RWPE2 (cell line): Measurements from ENCODE around the gene RGMA.

Source experiments
- ATAC-seq: fragments of 200-7000 bp; cut with Tn5 transposase; 3 replicates; pipeline ENCODE4 v1.9.1; 2021; ENCODE audit warnings: low read depth
- DNase-seq: peaks from one replicate; pipeline ENCODE4 v3.0.0-alpha.2; 2020; ENCODE audit warnings: low spot score
- H3K27ac ChIP-seq: fragments of 450-650 bp; 2 replicates; pipeline ENCODE4 v1.5.1; 2017; ENCODE audit warnings: mild to moderate bottlenecking; ENCODE audit not compliant: poor library complexity, severe bottlenecking
- H3K27me3 ChIP-seq: fragments of 250-450 bp; sonication (Bioruptor Pico); 2 replicates; pipeline ENCODE4 v1.5.1; 2021; ENCODE audit warnings: mild to moderate bottlenecking, moderate library complexity; ENCODE audit not compliant: insufficient read depth, poor library complexity, severe bottlenecking
- H3K36me3 ChIP-seq: fragments of 250-450 bp; sonication (Bioruptor Pico); 2 replicates; pipeline ENCODE4 v1.5.1; 2020; ENCODE audit warnings: low read depth, mild to moderate bottlenecking, moderate library complexity
- H3K4me1 ChIP-seq: fragments of 250-450 bp; sonication (Bioruptor Pico); 2 replicates; pipeline ENCODE4 v1.5.1; 2021; ENCODE audit warnings: mild to moderate bottlenecking, moderate library complexity; ENCODE audit not compliant: insufficient read depth, poor library complexity, severe bottlenecking
- H3K4me3 ChIP-seq: fragments of 250-450 bp; sonication (Bioruptor Pico); 2 replicates; pipeline ENCODE4 v1.5.1; 2021; ENCODE audit warnings: mild to moderate bottlenecking, moderate library complexity; ENCODE audit not compliant: severe bottlenecking
- H3K9me3 ChIP-seq: fragments of 250-450 bp; sonication (Bioruptor Pico); 2 replicates; pipeline ENCODE4 v1.5.1; 2021; ENCODE audit warnings: mild to moderate bottlenecking, moderate library complexity; ENCODE audit not compliant: severe bottlenecking
- CTCF ChIP-seq: fragments of 450-650 bp; IDR thresholded peaks from one replicate; pipeline ENCODE4 v1.5.1; 2017; ENCODE audit warnings: mild to moderate bottlenecking, moderate library complexity; ENCODE audit not compliant: poor library complexity, severe bottlenecking

The RGMA gene

GRCh38 chr15:93036951-93037819, 51.8 kb downstream of the RGMA start:
- Histone ChIP-seq H3K9me3 (no peaks in the 10 kb centered on the region), H3K36me3 (no peaks in the 10 kb centered on the region), H3K4me3 (no peak overlapping the region), H3K27me3 (no peaks in the 10 kb centered on the region), H3K4me1 (no peaks in the 10 kb centered on the region), H3K27ac (no peak overlapping the region)
- ATAC-seq (peak; percentile 76), DNase-seq (peak; percentile 72)
- TF ChIP-seq CTCF = peak; percentile 36

GRCh38 chr15:93035953-93036810, 52.8 kb downstream of the RGMA start:
- ATAC-seq (no peak), DNase-seq (peak; percentile 69)
- no peaks in the 10 kb centered on the region for H3K9me3 ChIP-seq
- H3K27ac ChIP-seq = no peak overlapping the region
- H3K36me3 ChIP-seq = no peaks in the 10 kb centered on the region
- no peaks in the 10 kb centered on the region for H3K27me3 ChIP-seq
- no peaks in the 10 kb centered on the region for H3K4me1 ChIP-seq
- TF ChIP-seq CTCF = peak; percentile 70
- H3K4me3 ChIP-seq = no peak overlapping the region

- no peak for ATAC-seq
These were observed 53.7 kb downstream of the RGMA start for GRCh38 chr15:93035092-93035915.

GRCh38 chr15:93034512-93034911, 54.5 kb downstream of the RGMA start:
- no peaks in the 10 kb centered on the region for H3K9me3 ChIP-seq
- H3K36me3 ChIP-seq = no peaks in the 10 kb centered on the region
- no peak overlapping the region for H3K27ac ChIP-seq
- TF ChIP-seq CTCF = no peak
- H3K4me1 ChIP-seq = peaks cover 2% of the 10 kb centered on the region
- ATAC-seq (no peak), DNase-seq (peak; percentile 56)
- H3K27me3 ChIP-seq = no peaks in the 10 kb centered on the region
- H3K4me3 ChIP-seq = no peak overlapping the region

More at GRCh38 chr15:93035092-93035915, 53.7 kb downstream of the RGMA start:
- no peaks in the 10 kb centered on the region for H3K9me3 ChIP-seq
- H3K36me3 ChIP-seq = no peaks in the 10 kb centered on the region
- H3K4me1 ChIP-seq = no peaks in the 10 kb centered on the region
- H3K27me3 ChIP-seq = no peaks in the 10 kb centered on the region
- peak; percentile 62 for DNase-seq
- no peak overlapping the region for H3K4me3 ChIP-seq
- no peak for TF ChIP-seq CTCF
- H3K27ac ChIP-seq = no peak overlapping the region
